ENCODE results near the gene PPIL4.

GRCh38 chr6:149489967-149490366 lies 55.9 kb downstream of the PPIL4 start:
- TF ChIP-seq POLR2A (IDR thresholded peaks at IDR 0.05; ENCODE audit: low read depth, low read length) = no peak
- TF ChIP-seq POLR2AphosphoS5 (IDR thresholded peaks at IDR 0.05; ENCODE audit: low read depth, low read length) = no peak
- TF ChIP-seq TAF1 (IDR thresholded peaks at IDR 0.05; ENCODE audit: borderline replicate concordance, low read depth, low read length) = no peak
